ENCODE results near the gene FAAH.

FAAH gene

DNA sequence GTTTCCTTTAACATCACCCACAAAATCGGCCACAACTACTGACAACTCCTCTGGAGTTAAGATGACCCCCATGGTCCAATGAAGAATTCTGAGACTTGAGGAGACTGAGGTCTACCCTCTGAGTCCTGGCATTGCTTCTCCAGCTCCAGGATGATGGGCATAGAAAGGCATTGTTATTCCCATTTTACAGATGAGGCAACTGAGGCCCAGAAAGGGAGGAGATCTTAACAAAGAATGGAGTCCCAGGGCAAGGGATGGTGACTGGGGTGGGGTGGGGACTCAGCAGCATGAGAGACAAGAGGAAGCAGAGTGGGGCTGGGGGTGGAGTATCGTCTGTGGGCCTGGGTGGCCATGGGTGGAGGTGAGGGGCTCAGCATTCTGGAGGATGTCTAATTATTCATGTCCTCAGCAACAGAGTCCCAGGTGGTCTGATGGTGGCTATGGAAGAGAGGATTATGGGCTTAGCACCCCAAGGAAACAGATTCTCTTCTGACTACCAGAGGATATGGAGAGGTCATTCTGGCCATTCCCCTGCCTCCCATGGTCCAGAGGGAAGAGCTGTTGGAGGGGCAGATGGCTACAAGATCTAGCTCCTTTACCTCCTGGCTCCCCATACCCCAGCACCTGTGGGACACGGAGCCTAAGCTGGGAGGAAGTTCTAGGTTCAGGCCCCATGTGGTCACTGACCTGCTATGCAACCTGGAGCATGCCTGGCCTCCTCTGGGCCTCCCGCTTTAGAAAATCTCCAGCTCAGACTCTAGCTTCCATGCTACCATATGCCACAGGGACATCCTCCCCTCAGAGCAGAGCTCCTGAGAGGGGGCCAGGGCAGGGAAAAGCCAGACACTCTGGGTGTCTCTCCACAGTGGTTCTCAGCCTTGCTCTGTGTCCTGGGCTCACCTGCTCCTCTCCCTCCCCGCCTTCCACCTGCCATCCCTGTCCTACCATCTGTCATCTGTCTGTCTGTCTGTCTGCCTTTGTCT is 58.1 kb downstream of the FAAH start:
- no peak for DNase-seq

DNA sequence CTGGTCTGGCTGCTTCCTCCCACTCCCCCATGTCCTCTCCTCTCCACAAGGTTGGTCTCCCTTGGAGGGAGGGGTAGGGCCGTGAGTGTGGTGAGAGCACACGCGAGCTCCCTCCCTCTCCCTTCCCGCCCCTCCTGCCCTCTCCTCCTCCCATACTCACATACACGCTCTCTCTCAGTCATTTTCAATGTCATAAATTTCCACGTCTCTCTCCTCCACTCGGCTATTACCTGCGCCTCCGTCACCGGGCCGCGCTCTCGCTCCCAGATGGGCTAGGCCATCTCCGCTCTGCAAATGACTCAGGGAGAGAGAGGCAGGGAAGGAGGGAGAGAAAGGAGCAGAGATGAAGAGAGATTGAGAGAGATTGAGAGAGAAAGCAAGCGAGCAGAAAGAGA is 58.8 kb downstream of the FAAH start:
- peak in 1 of 2 experiments; percentile 18 for DNase-seq

DNA sequence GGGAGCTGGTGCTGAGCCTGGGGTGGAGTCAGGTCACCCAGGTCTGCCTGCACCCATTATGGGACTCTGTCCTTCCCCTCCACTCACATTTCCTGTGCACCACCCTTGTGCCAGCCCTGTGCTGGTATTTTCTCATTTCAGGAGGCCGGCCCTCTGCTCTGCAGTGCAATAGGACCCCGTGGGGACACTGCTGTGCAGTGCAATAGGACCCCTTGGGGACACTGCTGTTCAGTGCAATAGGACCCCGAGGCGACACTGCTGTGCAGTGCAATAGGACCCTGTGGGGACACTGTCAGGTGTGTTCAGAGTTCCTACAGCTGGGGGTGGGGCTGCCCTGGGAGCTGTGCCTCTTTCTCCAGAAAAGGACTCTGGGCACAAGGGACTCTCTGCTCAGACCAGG is 59.3 kb downstream of the FAAH start:
- no peak for DNase-seq

DNA sequence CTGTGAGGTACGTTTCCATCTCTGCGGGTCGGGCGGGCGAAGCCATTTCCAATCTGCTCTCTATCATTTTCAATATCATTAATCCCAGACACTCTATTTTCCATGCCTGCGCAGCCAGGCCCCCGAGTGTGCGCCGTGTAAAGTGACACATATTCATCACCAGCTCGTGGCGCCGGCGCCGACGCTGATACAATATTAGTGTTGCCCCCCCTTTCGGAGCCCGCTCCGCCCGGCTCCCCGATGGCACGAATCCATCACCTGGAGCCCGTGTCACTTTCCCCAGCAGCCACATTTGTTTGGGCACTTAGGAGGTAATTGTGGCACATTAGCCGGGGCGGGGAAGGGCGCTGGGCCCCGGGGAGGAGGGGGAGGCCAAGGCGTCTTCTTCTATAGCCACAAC is 61.8 kb downstream of the FAAH start:
- DNase-seq: no peak

DNA sequence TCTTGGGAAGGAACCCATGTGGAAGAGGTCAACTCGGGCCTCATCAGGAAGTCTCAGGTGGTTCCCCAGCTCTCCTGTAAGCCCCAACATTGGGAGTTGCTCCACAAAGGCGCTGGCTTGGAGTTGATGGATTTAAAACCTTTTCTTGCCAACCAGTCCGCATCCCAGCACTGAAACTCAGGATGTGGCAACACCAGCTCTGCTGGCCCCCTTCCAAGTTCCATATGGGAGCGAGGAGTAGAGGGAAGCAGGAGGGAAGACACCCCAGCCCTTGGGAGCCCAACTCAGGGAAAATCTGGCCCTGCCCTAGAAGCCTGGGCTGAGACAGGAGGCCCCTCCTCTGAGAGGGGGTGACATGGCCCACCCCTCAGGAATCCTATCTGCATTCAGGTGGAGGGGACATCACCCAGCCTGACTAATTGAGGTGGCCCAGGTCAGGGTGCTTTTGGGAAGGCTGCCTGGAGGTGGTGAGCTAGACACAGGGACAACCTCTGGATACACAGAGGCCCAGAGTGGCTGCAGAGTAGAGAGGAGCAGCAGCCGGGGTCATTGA is 62.4 kb downstream of the FAAH start:
- DNase-seq: no peak

DNA sequence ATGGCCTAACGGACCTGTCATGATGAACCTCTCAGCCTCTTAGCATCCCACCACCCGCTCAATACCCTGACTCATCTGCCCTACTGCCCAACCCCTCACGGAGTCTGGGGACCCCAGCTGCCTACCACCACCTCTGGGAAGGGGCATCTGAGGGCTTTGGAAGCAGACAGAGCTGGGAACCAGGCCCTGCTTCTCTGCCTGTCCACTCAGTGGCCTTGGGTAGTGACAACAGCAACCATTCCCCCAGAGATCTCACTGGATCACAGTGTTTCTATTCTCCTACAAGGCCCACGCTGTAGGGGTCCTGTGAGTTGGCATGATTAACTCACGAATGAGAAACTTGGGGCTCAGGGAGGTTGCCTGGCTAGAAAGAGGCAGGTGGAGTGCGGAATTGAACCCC is 63.1 kb downstream of the FAAH start:
- no peak for DNase-seq

DNA sequence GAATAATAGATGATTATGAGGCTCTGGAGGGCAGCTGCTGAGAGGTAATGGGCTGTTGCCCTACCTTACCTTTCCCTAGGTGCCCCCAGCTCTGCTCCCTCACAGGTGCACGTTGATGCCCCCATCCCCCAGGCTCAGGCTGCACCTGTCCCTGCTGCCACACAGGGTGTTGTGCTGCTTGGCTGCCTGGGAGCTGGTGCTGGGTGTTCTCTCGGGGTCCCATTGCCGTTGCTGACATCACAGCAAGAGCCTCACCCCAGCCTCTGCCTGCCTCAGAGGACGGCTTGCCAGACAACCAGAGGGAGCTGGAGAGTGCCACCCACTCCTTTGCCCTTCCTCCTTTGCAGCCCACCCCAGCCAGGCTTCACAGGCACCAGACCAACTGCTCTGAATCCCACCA is 64.1 kb downstream of the FAAH start:
- no peak for DNase-seq

DNA sequence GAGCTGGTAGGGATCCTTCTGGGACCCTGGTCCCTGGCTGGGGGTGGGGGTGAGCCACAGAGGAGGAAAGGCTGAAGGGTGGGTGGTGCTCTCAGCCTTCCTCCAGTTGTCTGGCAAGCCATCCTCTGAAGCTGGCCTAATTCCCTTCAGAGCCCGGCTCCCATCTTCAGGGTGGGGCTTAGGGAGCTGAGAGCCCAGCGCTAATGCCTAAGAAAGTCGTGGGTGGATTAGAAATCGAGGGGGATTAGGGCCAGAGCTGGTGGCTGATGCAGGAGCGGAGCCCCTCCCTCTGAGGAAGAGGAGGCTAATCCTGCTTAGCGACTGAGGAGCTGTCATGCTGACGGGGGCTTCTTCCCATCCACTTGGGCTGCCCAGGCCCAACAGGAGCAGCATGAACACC is 64.7 kb downstream of the FAAH start:
- DNase-seq: no peak

DNA sequence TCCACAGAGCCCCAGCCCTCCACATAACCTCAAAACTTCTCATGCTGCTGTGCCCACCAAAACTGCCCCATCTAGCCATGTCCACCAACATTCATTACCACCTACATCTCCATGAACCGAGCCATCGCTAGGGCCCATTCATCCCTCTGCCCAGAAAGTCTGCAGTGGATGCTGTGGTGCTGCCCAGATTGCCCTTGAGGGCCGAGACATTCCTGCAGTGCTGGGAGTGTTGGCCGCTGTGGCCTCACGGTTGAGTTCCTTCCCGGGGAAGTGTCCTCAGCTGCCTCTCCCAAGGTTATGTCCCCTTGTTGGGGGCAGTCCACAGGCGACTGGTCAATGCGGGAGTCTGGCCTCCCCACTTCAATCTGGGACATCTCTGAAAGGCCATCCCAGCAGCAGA is 65.2 kb downstream of the FAAH start:
- DNase-seq: no peak

DNA sequence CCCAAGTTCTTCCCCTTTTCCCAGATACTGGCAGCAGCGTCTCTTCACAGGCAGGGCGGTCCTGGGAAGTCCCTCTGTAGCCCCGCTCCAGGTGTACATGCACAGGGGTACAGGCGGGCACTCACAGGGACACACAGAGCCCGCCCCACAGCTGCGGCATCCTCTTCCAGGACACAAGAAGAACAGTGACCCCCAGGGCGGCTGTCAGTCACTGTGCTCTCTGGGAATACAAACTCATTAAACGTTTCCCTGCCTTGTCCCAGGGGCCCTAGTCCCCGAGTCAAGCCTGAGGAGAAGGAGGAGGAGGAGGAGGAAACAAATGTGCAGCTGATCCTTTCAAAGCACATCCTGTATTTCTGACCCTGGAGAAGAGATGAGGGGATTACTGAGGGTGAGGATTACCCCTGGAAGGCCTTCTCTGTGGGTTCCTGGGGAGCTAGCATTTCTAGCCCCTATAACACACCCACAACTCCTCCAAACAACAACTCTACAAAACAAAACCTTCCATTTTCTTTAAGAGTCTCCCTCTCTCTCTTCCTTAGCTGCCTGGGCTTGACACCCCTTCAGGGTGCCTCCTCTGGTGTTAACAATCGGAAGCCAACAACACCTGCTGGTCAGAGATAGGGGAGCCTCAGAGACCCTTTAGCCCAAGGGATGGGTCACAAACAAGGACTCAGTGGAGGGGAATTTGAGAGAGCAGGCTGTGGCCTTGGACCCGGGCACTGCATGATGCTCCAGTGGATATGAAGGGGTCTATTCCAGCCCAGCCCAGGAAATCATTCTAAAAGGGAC is 67.1 kb downstream of the FAAH start:
- DNase-seq: no peak

DNA sequence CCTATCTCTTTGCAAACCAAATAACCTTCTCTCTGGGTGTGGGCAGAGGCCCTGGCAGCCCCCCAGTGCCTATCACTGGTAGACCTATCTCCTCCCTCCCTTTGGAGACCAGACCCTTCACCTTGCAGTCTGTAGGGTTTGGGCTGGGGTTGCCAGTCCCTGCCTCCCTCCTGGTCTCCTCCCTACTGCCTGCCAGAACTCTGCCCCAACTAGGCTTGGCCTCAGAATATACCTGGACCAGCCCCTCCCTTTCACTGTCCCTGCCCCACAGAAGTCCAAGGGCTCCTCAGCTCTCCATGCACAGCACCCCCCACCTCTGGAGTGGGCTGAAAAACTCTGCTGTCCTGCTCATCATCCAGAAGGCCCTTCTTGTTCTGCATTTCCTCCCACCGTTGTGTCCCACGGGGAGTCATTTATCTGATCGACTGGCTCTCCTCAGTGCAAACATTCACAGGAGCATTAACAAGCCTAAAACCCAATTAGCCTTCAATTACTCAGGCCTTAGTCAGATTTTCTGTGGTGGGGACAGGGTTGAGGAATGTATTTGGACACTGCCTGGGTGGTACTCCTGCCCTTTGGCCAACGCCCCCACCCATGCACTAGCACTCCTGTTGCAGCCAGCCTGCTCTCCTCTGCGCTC is 67.8 kb downstream of the FAAH start:
- no peak for DNase-seq

Data from SHP77 (cell line).